CD4-positive, CD25-positive, alpha-beta regulatory T cell (primary cell): ENCODE data around the gene ACTL8. TPM values are rescaled to one million over a fixed set of nuclear protein-coding genes. Genes with fewer than 3 reads are reported as not detected.
A peak's percentile ranks its signal among the peaks of the same experiment; 100 is the strongest.

Source experiments
- ATAC-seq, 2 donors: fragments of 150-1000 bp; cut with Tn5 transposase; one replicate each; pipeline ENCODE4 v1.10.0; 2021; ENCODE audit warnings: low read depth in 2 of 2, moderate number of reproducible peaks in 2 of 2, moderate library complexity in 1 of 2
- DNase-seq, 3 donors: peaks; one replicate each; pipeline versions ENCODE4 v3.0.0 to v3.0.0-alpha.2; 2012 to 2022; ENCODE audit warnings: mixed read lengths in 1 of 3
- H3K27ac ChIP-seq: one replicate; pipeline ENCODE4 v1.7.0; 2013; ENCODE audit warnings: mild to moderate bottlenecking, low read length; ENCODE audit not compliant: insufficient read depth, poor library complexity, severe bottlenecking
- H3K27me3 ChIP-seq: one replicate; pipeline ENCODE4 v1.7.0; 2013; ENCODE audit warnings: low read length; ENCODE audit not compliant: control insufficient read depth, insufficient read depth
- H3K36me3 ChIP-seq: one replicate; pipeline ENCODE4 v1.7.0; 2013; ENCODE audit warnings: mild to moderate bottlenecking, low read length, moderate library complexity; ENCODE audit not compliant: control insufficient read depth, insufficient read depth
- H3K4me1 ChIP-seq: 2 replicates; pipeline ENCODE4 v1.7.0; 2013; ENCODE audit warnings: mild to moderate bottlenecking, low read length; ENCODE audit not compliant: insufficient read depth, control insufficient read depth, poor library complexity, severe bottlenecking
- H3K4me3 ChIP-seq: one replicate; pipeline ENCODE4 v1.7.0; 2013; ENCODE audit warnings: low read depth, mild to moderate bottlenecking, low read length, moderate library complexity
- H3K9me3 ChIP-seq, 2 experiments: 1 replicate in 1 of 2; 2 replicates in 1 of 2; pipeline ENCODE4 v1.7.0; 2013; ENCODE audit warnings: low read length in 2 of 2, mild to moderate bottlenecking in 1 of 2, moderate library complexity in 1 of 2; ENCODE audit not compliant: control insufficient read depth in 2 of 2
- H3K27ac Mint-ChIP-seq, 3 donors: one replicate each; pipeline ENCODE4 v1.8.0; 2020 to 2022; ENCODE audit warnings: mild to moderate bottlenecking in 3 of 3, mixed read lengths in 3 of 3, moderate library complexity in 2 of 3
- H3K27me3 Mint-ChIP-seq: one replicate; pipeline ENCODE4 v1.8.0; 2022; ENCODE audit warnings: mild to moderate bottlenecking, mixed read lengths
- H3K36me3 Mint-ChIP-seq: one replicate; pipeline ENCODE4 v1.8.0; 2020; ENCODE audit warnings: mixed read lengths
- H3K4me1 Mint-ChIP-seq, 4 donors: one replicate each; pipeline ENCODE4 v1.8.0; 2020 to 2022; ENCODE audit warnings: mixed read lengths in 4 of 4, mild to moderate bottlenecking in 1 of 4
- H3K4me3 Mint-ChIP-seq, 4 donors: one replicate each; pipeline ENCODE4 v1.8.0; 2020 to 2022; ENCODE audit warnings: mild to moderate bottlenecking in 4 of 4, mixed read lengths in 4 of 4, moderate library complexity in 3 of 4
- H3K9me3 Mint-ChIP-seq, 7 donors: one replicate each; pipeline ENCODE4 v1.8.0; 2020 to 2022; ENCODE audit warnings: mixed read lengths in 7 of 7, mild to moderate bottlenecking in 3 of 7, moderate library complexity in 2 of 7
- polyA plus RNA-seq, 4 donors: library from polyadenylated mRNA; unstranded; fragments of 300-500 nt; fragmentation: Illumina TruSeq; gene quantifications; one replicate each; pipeline ENCODE4 v1.2.3, GENCODE V29; 2021
- total RNA-seq: library from RNA; stranded (reverse); gene quantifications from one replicate; pipeline ENCODE4 v1.2.3, GENCODE V29; 2022

ACTL8 gene
- total and polyA plus RNA-seq, 5 donors from 2014 or later: not detected

- no peaks in the 10 kb centered on the region for H3K9me3 ChIP-seq
- H3K27ac ChIP-seq: no peak overlapping the region
- DNase-seq (no peak), ATAC-seq (no peak)
- no peaks in the 10 kb centered on the region for H3K27me3 ChIP-seq
- Mint-ChIP-seq H3K36me3 (no peaks in the 10 kb centered on the region), H3K9me3 (peaks cover 0 to 2% (median 0%) of the 10 kb centered on the region in 7 donors), H3K4me1 (no peaks in the 10 kb centered on the region), H3K27ac (peak overlapping the region in 1 of 3 donors; percentile 6), H3K27me3 (peaks cover 5% of the 10 kb centered on the region), H3K4me3 (no peak overlapping the region)
- H3K36me3 ChIP-seq: no peaks in the 10 kb centered on the region
- no peaks in the 10 kb centered on the region for H3K4me1 ChIP-seq
- no peak overlapping the region for H3K4me3 ChIP-seq
These were observed 42.9 kb downstream of the ACTL8 start for GRCh38 chr1:17798011-17798410.

GRCh38 chr1:17798799-17799382 lies 43.8 kb downstream of the ACTL8 start:
- no peaks in the 10 kb centered on the region for H3K27me3 ChIP-seq
- no peak for DNase-seq
- no peak overlapping the region for H3K4me3 ChIP-seq
- peaks cover 5% of the 10 kb centered on the region for H3K27me3 Mint-ChIP-seq
- H3K9me3 Mint-ChIP-seq: peaks cover 0 to 2% (median 0%) of the 10 kb centered on the region in 7 donors
- H3K4me1 ChIP-seq: no peaks in the 10 kb centered on the region
- no peaks in the 10 kb centered on the region for H3K36me3 ChIP-seq
- H3K9me3 ChIP-seq: no peaks in the 10 kb centered on the region
- H3K4me1 Mint-ChIP-seq: no peaks in the 10 kb centered on the region
- ATAC-seq: no peak
- no peak overlapping the region for H3K4me3 Mint-ChIP-seq
- no peaks in the 10 kb centered on the region for H3K36me3 Mint-ChIP-seq
- no peak overlapping the region for H3K27ac Mint-ChIP-seq
- H3K27ac ChIP-seq: no peak overlapping the region

- no peaks in the 10 kb centered on the region for H3K4me1 ChIP-seq
- Mint-ChIP-seq H3K9me3 (peaks cover 0 to 2% (median 0%) of the 10 kb centered on the region in 7 donors), H3K4me3 (no peak overlapping the region), H3K27ac (no peak overlapping the region), H3K4me1 (no peaks in the 10 kb centered on the region), H3K27me3 (peaks cover 5% of the 10 kb centered on the region), H3K36me3 (no peaks in the 10 kb centered on the region)
- no peak overlapping the region for H3K4me3 ChIP-seq
- no peaks in the 10 kb centered on the region for H3K9me3 ChIP-seq
- no peak overlapping the region for H3K27ac ChIP-seq
- H3K36me3 ChIP-seq: no peaks in the 10 kb centered on the region
- ATAC-seq: no peak
- DNase-seq: no peak
- H3K27me3 ChIP-seq: no peaks in the 10 kb centered on the region
These were observed 44.5 kb downstream of the ACTL8 start for GRCh38 chr1:17799642-17800041.

GRCh38 chr1:17802164-17802563 lies 47.0 kb downstream of the ACTL8 start:
- Histone ChIP-seq H3K36me3 (no peaks in the 10 kb centered on the region), H3K27me3 (no peaks in the 10 kb centered on the region), H3K27ac (no peak overlapping the region), H3K9me3 (no peaks in the 10 kb centered on the region), H3K4me1 (no peaks in the 10 kb centered on the region), H3K4me3 (no peak overlapping the region)
- Mint-ChIP-seq H3K9me3 (peaks cover 0 to 5% (median 0%) of the 10 kb centered on the region in 7 donors), H3K4me3 (no peak overlapping the region), H3K27ac (no peak overlapping the region), H3K36me3 (no peaks in the 10 kb centered on the region), H3K4me1 (no peaks in the 10 kb centered on the region), H3K27me3 (peaks cover 10% of the 10 kb centered on the region)
- no peak for DNase-seq
- no peak for ATAC-seq

- Histone ChIP-seq H3K4me1 (no peaks in the 10 kb centered on the region), H3K9me3 (no peaks in the 10 kb centered on the region), H3K4me3 (no peak overlapping the region), H3K27me3 (no peaks in the 10 kb centered on the region), H3K36me3 (no peaks in the 10 kb centered on the region), H3K27ac (no peak overlapping the region)
- ATAC-seq (no peak), DNase-seq (no peak)
- peaks cover 10% of the 10 kb centered on the region for H3K27me3 Mint-ChIP-seq
- H3K27ac Mint-ChIP-seq: no peak overlapping the region
- no peak overlapping the region for H3K4me3 Mint-ChIP-seq
- H3K9me3 Mint-ChIP-seq: peaks cover 0 to 5% (median under 1%) of the 10 kb centered on the region in 7 donors
- H3K36me3 Mint-ChIP-seq: no peaks in the 10 kb centered on the region
- no peaks in the 10 kb centered on the region for H3K4me1 Mint-ChIP-seq
These were observed 47.8 kb downstream of the ACTL8 start for GRCh38 chr1:17802945-17803344.

GRCh38 chr1:17805869-17806684 lies 50.9 kb downstream of the ACTL8 start:
- Histone ChIP-seq H3K4me1 (no peaks in the 10 kb centered on the region), H3K9me3 (no peaks in the 10 kb centered on the region), H3K36me3 (no peaks in the 10 kb centered on the region), H3K27ac (no peak overlapping the region), H3K27me3 (no peaks in the 10 kb centered on the region), H3K4me3 (no peak overlapping the region)
- Mint-ChIP-seq H3K4me3 (no peak overlapping the region), H3K36me3 (no peaks in the 10 kb centered on the region), H3K27ac (no peak overlapping the region), H3K9me3 (peaks cover 0 to 6% (median 2%) of the 10 kb centered on the region in 7 donors), H3K4me1 (no peaks in the 10 kb centered on the region), H3K27me3 (peaks cover 5% of the 10 kb centered on the region)
- ATAC-seq: no peak
- no peak for DNase-seq

- H3K4me1 Mint-ChIP-seq: no peaks in the 10 kb centered on the region
- H3K36me3 Mint-ChIP-seq: no peaks in the 10 kb centered on the region
- no peak overlapping the region for H3K27ac Mint-ChIP-seq
- Histone ChIP-seq H3K4me1 (no peaks in the 10 kb centered on the region), H3K4me3 (no peak overlapping the region), H3K27me3 (no peaks in the 10 kb centered on the region), H3K9me3 (no peaks in the 10 kb centered on the region), H3K36me3 (no peaks in the 10 kb centered on the region), H3K27ac (no peak overlapping the region)
- no peak for DNase-seq
- H3K27me3 Mint-ChIP-seq: peaks cover 5% of the 10 kb centered on the region
- ATAC-seq: no peak
- H3K9me3 Mint-ChIP-seq: peaks cover 0 to 6% (median 2%) of the 10 kb centered on the region in 7 donors
- H3K4me3 Mint-ChIP-seq: no peak overlapping the region
These were observed 53.7 kb downstream of the ACTL8 start for GRCh38 chr1:17808816-17809215.

GRCh38 chr1:17810668-17811067 lies 55.5 kb downstream of the ACTL8 start:
- Mint-ChIP-seq H3K9me3 (peaks cover 0 to 9% (median 4%) of the 10 kb centered on the region in 7 donors), H3K4me1 (no peaks in the 10 kb centered on the region), H3K4me3 (no peak overlapping the region), H3K36me3 (no peaks in the 10 kb centered on the region), H3K27me3 (peaks cover 5% of the 10 kb centered on the region), H3K27ac (no peak overlapping the region)
- Histone ChIP-seq H3K4me3 (no peak overlapping the region), H3K4me1 (no peaks in the 10 kb centered on the region), H3K36me3 (no peaks in the 10 kb centered on the region), H3K27ac (no peak overlapping the region), H3K27me3 (no peaks in the 10 kb centered on the region), H3K9me3 (peaks cover 0 to 4% of the 10 kb centered on the region in 2 experiments)
- no peak for ATAC-seq
- DNase-seq: no peak
